GM23338 (cell line): ENCODE measurements around the gene ARHGAP28.

Source experiments
- POLR2AphosphoS5 ChIP-seq: IDR thresholded peaks from 2 replicates; pipeline ENCODE4 v1.6.1; 2016; ENCODE audit warnings: antibody characterized with exemption, low read depth
- TF ChIP-seq, protein P1 (sequence below), 2 experiments: fragments of 200-600 bp in 1 of 2; sonication (generic) in 1 of 2; conservative IDR thresholded peaks; 2 replicates each; pipeline versions ENCODE4 v1.5.1 to v1.6.1; 2016 to 2017; ENCODE audit warnings: antibody characterized with exemption in 2 of 2, low read depth in 2 of 2, mild to moderate bottlenecking in 2 of 2, moderate library complexity in 1 of 2
- TF ChIP-seq, protein P2 (sequence below): IDR thresholded peaks from one replicate; pipeline ENCODE4 v1.6.1; 2018; ENCODE audit warnings: antibody characterized with exemption; ENCODE audit not compliant: unreplicated experiment

DNA sequence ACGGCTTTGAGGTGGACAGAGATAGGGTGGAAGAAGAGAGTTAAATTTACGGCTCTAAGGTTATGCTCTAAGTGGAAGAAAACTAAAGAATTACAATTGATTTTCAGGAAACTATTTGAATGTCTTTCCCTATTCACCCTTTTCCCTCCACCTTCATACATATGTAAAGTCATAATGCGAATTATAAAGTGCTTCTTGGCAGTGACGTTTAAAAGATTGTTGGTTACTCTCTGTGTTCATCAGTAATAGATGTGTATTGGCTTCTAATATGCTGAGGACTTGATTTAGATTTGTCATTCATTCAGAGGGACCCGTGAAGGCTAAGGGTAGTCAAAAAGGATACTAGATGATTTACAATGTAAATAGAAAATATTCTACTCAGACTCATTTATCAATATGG is 63.9 kb downstream of the ARHGAP28 start:
- TF ChIP-seq, protein P1, sequence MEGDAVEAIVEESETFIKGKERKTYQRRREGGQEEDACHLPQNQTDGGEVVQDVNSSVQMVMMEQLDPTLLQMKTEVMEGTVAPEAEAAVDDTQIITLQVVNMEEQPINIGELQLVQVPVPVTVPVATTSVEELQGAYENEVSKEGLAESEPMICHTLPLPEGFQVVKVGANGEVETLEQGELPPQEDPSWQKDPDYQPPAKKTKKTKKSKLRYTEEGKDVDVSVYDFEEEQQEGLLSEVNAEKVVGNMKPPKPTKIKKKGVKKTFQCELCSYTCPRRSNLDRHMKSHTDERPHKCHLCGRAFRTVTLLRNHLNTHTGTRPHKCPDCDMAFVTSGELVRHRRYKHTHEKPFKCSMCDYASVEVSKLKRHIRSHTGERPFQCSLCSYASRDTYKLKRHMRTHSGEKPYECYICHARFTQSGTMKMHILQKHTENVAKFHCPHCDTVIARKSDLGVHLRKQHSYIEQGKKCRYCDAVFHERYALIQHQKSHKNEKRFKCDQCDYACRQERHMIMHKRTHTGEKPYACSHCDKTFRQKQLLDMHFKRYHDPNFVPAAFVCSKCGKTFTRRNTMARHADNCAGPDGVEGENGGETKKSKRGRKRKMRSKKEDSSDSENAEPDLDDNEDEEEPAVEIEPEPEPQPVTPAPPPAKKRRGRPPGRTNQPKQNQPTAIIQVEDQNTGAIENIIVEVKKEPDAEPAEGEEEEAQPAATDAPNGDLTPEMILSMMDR (conservative IDR thresholded peaks at IDR 0.05; ENCODE audit: low read depth in 2 of 2), result no peak
- TF ChIP-seq, protein P2, sequence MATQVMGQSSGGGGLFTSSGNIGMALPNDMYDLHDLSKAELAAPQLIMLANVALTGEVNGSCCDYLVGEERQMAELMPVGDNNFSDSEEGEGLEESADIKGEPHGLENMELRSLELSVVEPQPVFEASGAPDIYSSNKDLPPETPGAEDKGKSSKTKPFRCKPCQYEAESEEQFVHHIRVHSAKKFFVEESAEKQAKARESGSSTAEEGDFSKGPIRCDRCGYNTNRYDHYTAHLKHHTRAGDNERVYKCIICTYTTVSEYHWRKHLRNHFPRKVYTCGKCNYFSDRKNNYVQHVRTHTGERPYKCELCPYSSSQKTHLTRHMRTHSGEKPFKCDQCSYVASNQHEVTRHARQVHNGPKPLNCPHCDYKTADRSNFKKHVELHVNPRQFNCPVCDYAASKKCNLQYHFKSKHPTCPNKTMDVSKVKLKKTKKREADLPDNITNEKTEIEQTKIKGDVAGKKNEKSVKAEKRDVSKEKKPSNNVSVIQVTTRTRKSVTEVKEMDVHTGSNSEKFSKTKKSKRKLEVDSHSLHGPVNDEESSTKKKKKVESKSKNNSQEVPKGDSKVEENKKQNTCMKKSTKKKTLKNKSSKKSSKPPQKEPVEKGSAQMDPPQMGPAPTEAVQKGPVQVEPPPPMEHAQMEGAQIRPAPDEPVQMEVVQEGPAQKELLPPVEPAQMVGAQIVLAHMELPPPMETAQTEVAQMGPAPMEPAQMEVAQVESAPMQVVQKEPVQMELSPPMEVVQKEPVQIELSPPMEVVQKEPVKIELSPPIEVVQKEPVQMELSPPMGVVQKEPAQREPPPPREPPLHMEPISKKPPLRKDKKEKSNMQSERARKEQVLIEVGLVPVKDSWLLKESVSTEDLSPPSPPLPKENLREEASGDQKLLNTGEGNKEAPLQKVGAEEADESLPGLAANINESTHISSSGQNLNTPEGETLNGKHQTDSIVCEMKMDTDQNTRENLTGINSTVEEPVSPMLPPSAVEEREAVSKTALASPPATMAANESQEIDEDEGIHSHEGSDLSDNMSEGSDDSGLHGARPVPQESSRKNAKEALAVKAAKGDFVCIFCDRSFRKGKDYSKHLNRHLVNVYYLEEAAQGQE, result no peak
- no peak for TF ChIP-seq POLR2AphosphoS5
